ENCODE data around the gene OVOL2. TPM values are rescaled to one million over a fixed set of nuclear protein-coding genes. Genes with fewer than 3 reads are reported as not detected.

Gene OVOL2
- total RNA-seq, 1 donor from 2014 or later, result 0.23 TPM

DNA sequence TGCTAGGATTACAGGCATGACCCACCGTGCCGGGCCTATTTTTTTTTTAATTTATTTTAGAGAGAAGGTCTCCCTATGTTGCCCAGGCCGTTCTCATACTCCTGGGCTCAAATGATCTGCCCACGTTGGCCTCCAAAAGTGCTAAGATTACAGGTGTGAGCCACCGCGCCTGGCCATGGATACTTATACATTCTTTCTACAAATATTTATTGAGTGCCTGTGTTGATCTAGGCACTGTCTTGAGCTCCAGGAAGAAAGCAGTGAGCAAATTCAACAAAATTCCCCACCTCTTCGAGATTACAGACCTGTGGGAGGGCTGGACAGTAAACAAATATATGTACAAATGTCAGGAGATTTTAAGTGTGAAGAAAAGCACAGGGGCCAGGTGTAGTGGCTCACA, 51.0 kb downstream of the OVOL2 start:
- no peak overlapping the region for H3K4me3 ChIP-seq (ENCODE audit: low read depth, low read length)
- TF ChIP-seq, protein P1, sequence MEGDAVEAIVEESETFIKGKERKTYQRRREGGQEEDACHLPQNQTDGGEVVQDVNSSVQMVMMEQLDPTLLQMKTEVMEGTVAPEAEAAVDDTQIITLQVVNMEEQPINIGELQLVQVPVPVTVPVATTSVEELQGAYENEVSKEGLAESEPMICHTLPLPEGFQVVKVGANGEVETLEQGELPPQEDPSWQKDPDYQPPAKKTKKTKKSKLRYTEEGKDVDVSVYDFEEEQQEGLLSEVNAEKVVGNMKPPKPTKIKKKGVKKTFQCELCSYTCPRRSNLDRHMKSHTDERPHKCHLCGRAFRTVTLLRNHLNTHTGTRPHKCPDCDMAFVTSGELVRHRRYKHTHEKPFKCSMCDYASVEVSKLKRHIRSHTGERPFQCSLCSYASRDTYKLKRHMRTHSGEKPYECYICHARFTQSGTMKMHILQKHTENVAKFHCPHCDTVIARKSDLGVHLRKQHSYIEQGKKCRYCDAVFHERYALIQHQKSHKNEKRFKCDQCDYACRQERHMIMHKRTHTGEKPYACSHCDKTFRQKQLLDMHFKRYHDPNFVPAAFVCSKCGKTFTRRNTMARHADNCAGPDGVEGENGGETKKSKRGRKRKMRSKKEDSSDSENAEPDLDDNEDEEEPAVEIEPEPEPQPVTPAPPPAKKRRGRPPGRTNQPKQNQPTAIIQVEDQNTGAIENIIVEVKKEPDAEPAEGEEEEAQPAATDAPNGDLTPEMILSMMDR (conservative IDR thresholded peaks at IDR 0.05; ENCODE audit: low read depth, low read length), result no peak
- no peak for DNase-seq (ENCODE audit: low read depth)

DNA sequence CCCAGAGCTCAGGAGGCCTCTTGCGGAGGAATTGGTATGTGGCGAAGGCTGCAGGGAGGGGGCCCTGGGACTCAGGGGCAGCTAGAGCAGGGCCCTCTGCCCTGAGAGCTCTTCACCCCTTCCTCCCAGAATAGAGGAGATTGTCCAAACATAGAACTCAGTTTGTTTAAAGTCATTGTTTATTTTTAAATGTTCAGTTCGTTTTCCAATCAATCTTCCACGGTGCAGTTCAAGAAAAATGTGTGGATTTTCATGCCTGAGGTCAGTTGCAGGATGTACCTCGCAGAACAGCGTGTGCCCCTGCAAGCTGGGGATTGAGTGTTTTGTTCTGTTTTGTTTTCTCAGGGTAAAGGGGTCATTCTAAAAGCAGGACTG, 51.7 kb downstream of the OVOL2 start:
- TF ChIP-seq, protein P1 (conservative IDR thresholded peaks at IDR 0.05; ENCODE audit: low read depth, low read length), result no peak
- no peak overlapping the region for H3K4me3 ChIP-seq (ENCODE audit: low read depth, low read length)
- DNase-seq (ENCODE audit: low read depth), result no peak

DNA sequence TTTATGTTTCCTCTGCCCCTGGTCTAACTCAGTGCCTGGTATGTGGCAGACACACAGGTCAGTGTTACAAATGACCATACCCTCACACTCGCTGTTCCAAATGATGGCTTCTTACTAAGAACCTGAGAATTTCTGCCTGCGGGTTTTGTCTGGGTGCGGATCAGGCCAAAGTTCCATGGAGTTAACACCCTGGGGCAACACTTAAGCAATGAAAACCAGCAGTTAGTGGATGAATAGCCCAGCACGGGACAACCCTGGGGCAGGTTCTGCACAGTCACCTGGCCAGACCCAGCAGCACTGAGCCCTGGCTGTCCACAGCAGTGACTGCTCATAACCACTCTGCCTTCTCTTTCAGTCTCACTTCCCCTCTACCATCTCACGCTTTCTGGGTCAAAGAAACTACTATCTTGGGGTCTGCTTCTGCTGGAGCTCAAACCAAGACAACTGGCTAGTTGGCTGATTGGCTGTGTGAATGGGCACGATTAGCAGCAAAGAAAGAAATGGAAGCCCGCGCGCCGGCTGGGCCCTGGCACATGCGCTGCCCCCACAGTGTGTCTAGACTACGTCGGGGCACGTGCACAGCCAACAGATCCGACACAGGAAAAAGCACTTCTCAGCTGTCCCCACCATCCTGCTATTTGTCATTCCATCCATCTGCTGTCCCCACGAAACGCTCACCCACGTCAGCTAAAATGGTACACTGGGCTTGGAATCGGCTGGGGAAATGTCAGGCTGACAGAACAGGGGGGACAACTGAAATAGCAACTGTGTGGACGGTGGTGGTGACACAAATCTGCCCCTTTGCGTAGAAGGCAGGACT, 52.3 kb downstream of the OVOL2 start:
- DNase-seq (ENCODE audit: low read depth), result peak; percentile 87
- no peak overlapping the region for H3K4me3 ChIP-seq (ENCODE audit: low read depth, low read length)
- TF ChIP-seq, protein P1 (conservative IDR thresholded peaks at IDR 0.05; ENCODE audit: low read depth, low read length), result no peak

DNA sequence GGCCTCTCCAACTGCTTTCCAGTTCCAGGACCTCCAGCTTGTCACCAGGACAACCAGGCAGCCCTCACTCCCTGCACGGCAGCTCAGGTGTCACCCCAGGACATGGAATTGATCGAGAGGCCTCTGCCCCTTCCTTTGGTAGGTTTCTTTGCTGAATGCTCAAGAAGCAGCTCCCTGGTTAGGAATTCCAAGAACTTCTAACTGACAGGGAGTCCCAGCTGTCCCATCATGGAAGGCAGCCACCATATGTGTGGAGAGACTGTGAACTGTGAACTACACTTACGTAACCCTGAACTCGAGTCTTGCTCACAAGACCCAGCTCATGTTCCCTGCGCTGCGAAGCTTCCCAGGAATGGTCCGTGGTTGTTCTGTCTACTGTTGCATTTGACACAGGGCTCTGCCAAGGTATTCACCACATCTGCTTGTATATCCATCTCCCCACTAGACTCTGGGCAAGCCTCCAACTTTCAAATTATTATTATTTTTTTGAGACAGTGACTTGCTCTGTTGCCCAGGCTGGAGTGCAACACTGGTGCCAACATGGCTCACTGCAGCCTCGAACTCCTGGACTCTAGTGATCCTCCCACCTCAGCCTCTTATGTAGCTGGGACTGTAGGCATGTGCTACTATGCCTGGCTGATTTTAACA, 53.2 kb downstream of the OVOL2 start:
- H3K4me3 ChIP-seq (ENCODE audit: low read depth, low read length), result no peak overlapping the region
- TF ChIP-seq, protein P1 (conservative IDR thresholded peaks at IDR 0.05; ENCODE audit: low read depth, low read length), result no peak
- DNase-seq (ENCODE audit: low read depth), result no peak

DNA sequence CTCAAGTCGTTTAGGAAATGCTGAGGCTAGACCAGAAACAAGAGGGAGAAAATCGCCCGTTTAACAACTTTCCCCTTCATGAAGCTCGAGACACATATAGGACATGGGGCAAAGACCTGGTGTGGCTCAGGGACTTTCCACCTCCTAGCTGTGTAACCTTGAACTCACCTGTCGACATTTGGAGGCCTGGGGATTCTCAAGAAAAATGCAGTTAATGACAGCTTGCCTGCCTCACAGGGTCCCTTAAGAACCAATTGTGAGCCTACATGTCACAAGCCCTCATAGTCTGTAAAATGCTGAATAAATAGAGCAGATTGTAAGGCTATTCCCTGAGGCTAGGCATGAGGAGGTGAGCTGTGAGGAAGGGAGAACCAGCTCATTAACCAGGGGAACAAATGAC, 53.8 kb downstream of the OVOL2 start:
- H3K4me3 ChIP-seq (ENCODE audit: low read depth, low read length), result no peak overlapping the region
- DNase-seq (ENCODE audit: low read depth), result no peak
- TF ChIP-seq, protein P1 (conservative IDR thresholded peaks at IDR 0.05; ENCODE audit: low read depth, low read length), result no peak

DNA sequence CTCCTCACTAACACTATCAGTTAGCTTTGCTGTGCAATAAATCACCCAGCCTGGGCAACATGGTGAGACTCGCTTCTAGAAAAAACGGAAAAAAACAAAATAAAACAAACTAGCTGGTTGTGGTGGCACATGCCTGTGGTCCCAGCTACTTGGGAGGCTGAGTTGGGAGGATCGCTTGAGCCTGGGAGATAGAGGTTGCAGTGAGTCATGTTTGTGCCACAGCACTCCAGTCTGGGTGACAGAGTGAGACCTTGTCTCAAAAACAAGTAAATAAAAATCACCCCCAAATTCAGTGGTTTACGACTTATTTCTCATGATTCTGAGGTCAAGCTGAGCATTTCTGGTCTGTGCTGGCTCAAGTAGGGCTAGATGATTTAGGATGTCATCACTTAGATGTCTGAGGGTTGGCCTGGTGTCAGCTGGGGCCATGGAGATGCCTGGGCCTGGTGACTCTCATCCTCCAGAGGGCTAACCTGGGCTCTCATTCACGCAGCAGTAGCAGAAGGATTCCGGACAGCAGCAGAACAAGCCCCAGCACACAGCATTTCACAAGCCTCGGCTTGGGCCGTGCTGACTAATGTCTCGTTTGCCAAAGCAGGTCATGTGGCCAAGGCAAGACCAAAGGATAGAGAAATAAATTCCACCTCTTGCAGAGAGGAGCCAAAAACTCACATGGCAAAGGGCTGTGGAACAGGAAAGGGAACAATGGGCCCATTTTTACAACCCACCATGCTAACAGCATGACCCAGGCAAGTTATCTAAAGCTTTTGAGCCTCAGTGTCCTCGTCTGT, 56.4 kb downstream of the OVOL2 start:
- TF ChIP-seq, protein P1 (conservative IDR thresholded peaks at IDR 0.05; ENCODE audit: low read depth, low read length), result no peak
- no peak overlapping the region for H3K4me3 ChIP-seq (ENCODE audit: low read depth, low read length)
- peak; percentile 62 for DNase-seq (ENCODE audit: low read depth)

Data from epithelial cell of proximal tubule (primary cell).